IMR-90 (cell line): ENCODE measurements around the gene HMGCL. TPM values are rescaled to one million over a fixed set of nuclear protein-coding genes. Genes with fewer than 3 reads are reported as not detected.
A peak's percentile ranks its signal among the peaks of the same experiment; 100 is the strongest.
"Not testable (repeated sequence)": the region's sequence is repeated elsewhere in the genome, so short reads cannot be mapped to it uniquely, and the experiment has no call there.

Experiments
- ATAC-seq: fragments of 200-7000 bp; cut with Tn5 transposase; 2 replicates; pipeline ENCODE4 v1.9.1; 2020; ENCODE audit warnings: low read depth, mild to moderate bottlenecking, moderate library complexity
- BruUV-seq: library from RNA; stranded (reverse); fragments of 400-500 nt; replicated peaks from 2 replicates; lab custom pipeline; 2021; lab: Mats Ljungman, UMichigan
- CTCF ChIA-PET: fragments of 300-600 bp; formaldehyde crosslinking; extraction: SDS; loops from one replicate; lab custom pipeline; 2021; ENCODE audit warnings: antibody characterized with exemption; lab: Yijun Ruan, JAX
- POLR2A ChIA-PET: fragments of 300-600 bp; sonication (Branson Sonifier 250); formaldehyde crosslinking; loops from one replicate; lab custom pipeline; 2022; ENCODE audit warnings: antibody characterized with exemption; ENCODE audit not compliant: unreplicated experiment; lab: Charles Lee
- DNase-seq: peaks from one replicate; pipeline ENCODE4 v3.0.0; 2013
- H2AFZ ChIP-seq: replicated peaks from 2 replicates; pipeline ENCODE3; 2013; ENCODE audit warnings: low read length, mild to moderate bottlenecking; ENCODE audit not compliant: poor library complexity
- H2AK5ac ChIP-seq: 2 replicates; pipeline ENCODE4 v1.6.1; 2013; ENCODE audit warnings: low read depth, low read length, inconsistent platforms
- H2AK9ac ChIP-seq: replicated peaks from 2 replicates; pipeline ENCODE3; 2013; ENCODE audit warnings: mild to moderate bottlenecking, low read depth, low read length, moderate library complexity; ENCODE audit not compliant: poor library complexity
- H2BK120ac ChIP-seq: 2 replicates; pipeline ENCODE4 v1.6.1; 2013; ENCODE audit warnings: low read depth, low read length, inconsistent platforms
- H2BK15ac ChIP-seq: 3 replicates; pipeline ENCODE4 v1.6.1; 2013; ENCODE audit warnings: low read depth, low read length, inconsistent platforms
- H2BK20ac ChIP-seq: 2 replicates; pipeline ENCODE4 v1.6.1; 2013; ENCODE audit warnings: low read depth, mild to moderate bottlenecking, inconsistent platforms, low read length, moderate library complexity
- H2BK5ac ChIP-seq: 2 replicates; pipeline ENCODE4 v1.6.1; 2013; ENCODE audit warnings: mild to moderate bottlenecking, low read depth, low read length, inconsistent platforms; ENCODE audit not compliant: poor library complexity, severe bottlenecking
- H3K14ac ChIP-seq: replicated peaks from 2 replicates; pipeline ENCODE4 v1.6.1; 2013; ENCODE audit warnings: low read depth, low read length, inconsistent platforms
- H3K18ac ChIP-seq: 2 replicates; pipeline ENCODE4 v1.6.1; 2013; ENCODE audit warnings: low read depth, low read length, control low read depth
- H3K23ac ChIP-seq: 2 replicates; pipeline ENCODE4 v1.6.1; 2013; ENCODE audit warnings: low read depth, low read length, inconsistent platforms
- H3K27ac ChIP-seq: 2 replicates; pipeline ENCODE4 v1.5.1; 2013; ENCODE audit warnings: mild to moderate bottlenecking, control low read depth, low read length; ENCODE audit not compliant: insufficient read depth
- H3K27me3 ChIP-seq: 2 replicates; pipeline ENCODE4 v1.6.1; 2013; ENCODE audit warnings: low read length; ENCODE audit not compliant: control insufficient read depth, insufficient read depth
- H3K36me3 ChIP-seq: 2 replicates; pipeline ENCODE4 v1.6.1; 2013; ENCODE audit warnings: low read length, mixed read lengths; ENCODE audit not compliant: control insufficient read depth, insufficient read depth
- H3K4ac ChIP-seq: 2 replicates; pipeline ENCODE4 v1.6.1; 2013; ENCODE audit warnings: low read depth, low read length, inconsistent platforms
- H3K4me1 ChIP-seq: 2 replicates; pipeline ENCODE4 v1.6.1; 2013; ENCODE audit warnings: low read length, mixed read lengths; ENCODE audit not compliant: control insufficient read depth, insufficient read depth
- H3K4me2 ChIP-seq: 2 replicates; pipeline ENCODE4 v1.6.1; 2013; ENCODE audit warnings: low read depth, mild to moderate bottlenecking, control low read depth, low read length, moderate library complexity
- H3K4me3 ChIP-seq: 2 replicates; pipeline ENCODE4 v1.5.1; 2013; ENCODE audit warnings: low read depth, mild to moderate bottlenecking, control low read depth, low read length, moderate library complexity; ENCODE audit not compliant: insufficient read depth
- H3K56ac ChIP-seq: 2 replicates; pipeline ENCODE4 v1.6.1; 2013; ENCODE audit warnings: low read length, inconsistent platforms; ENCODE audit not compliant: insufficient read depth; ENCODE audit errors: extremely low read depth
- H3K79me1 ChIP-seq, 2 experiments: 2 replicates each; pipeline ENCODE4 v1.6.1; 2013; ENCODE audit warnings: low read length in 2 of 2, inconsistent platforms in 1 of 2, low read depth in 1 of 2
- H3K9ac ChIP-seq: 2 replicates; pipeline ENCODE4 v1.6.1; 2013; ENCODE audit warnings: low read depth, low read length, control low read depth
- H3K9me1 ChIP-seq: 2 replicates; pipeline ENCODE4 v1.6.1; 2013; ENCODE audit warnings: low read length, inconsistent platforms; ENCODE audit not compliant: insufficient read depth
- H3K9me3 ChIP-seq: 2 replicates; pipeline ENCODE4 v1.6.1; 2013; ENCODE audit warnings: low read length; ENCODE audit not compliant: control insufficient read depth, insufficient read depth
- H4K20me1 ChIP-seq: 2 replicates; pipeline ENCODE4 v1.6.1; 2013; ENCODE audit warnings: low read length, inconsistent platforms; ENCODE audit not compliant: insufficient read depth
- H4K5ac ChIP-seq: 2 replicates; pipeline ENCODE4 v1.6.1; 2013; ENCODE audit warnings: mild to moderate bottlenecking, low read depth, low read length, control low read depth
- H4K8ac ChIP-seq, 2 experiments: 2 replicates each; pipeline ENCODE4 v1.6.1; 2013; ENCODE audit warnings: low read depth in 2 of 2, low read length in 2 of 2, control low read depth in 1 of 2, inconsistent platforms in 1 of 2
- H4K91ac ChIP-seq: 2 replicates; pipeline ENCODE4 v1.6.1; 2013; ENCODE audit warnings: low read depth, low read length, inconsistent platforms; ENCODE audit not compliant: insufficient read depth
- CEBPB ChIP-seq: IDR thresholded peaks from 2 replicates; pipeline ENCODE4 v1.6.1; 2012; ENCODE audit warnings: low read depth, low read length, improper control_type of control experiment
- ELK1 ChIP-seq: fragments of 150-350 bp; IDR thresholded peaks from 2 replicates; pipeline ENCODE4 v1.6.1; 2016; ENCODE audit warnings: low read depth, mild to moderate bottlenecking, low read length, moderate library complexity, borderline replicate concordance
- MAFK ChIP-seq: IDR thresholded peaks from 2 replicates; pipeline ENCODE4 v1.6.1; 2012; ENCODE audit warnings: low read depth, low read length, improper control_type of control experiment
- WGBS, 2 experiments: methylation state at CpG; one replicate each; pipeline versions ENCODE4 v1.1.5 to v1.1.7; 2013; ENCODE audit warnings: missing lambda C conversion rate in 2 of 2; ENCODE audit not compliant: insufficient read length in 1 of 2; ENCODE audit errors: extremely low coverage in 2 of 2; 5-methylcytosine and 5-hydroxymethylcytosine counted together
- dilution Hi-C: fragments of 300-500 bp; cut with HindIII; formaldehyde crosslinking; loops from one replicate; pipeline ENCODE4 v1.14.3; 2018; ENCODE audit warnings: low sequenced_read_pairs; ENCODE audit not compliant: unreplicated experiment
- in situ Hi-C: fragments of 300-500 bp; cut with MboI; formaldehyde crosslinking; loops from 3 replicates; pipeline ENCODE4 v1.14.3; 2019; ENCODE audit warnings: low sequenced_read_pairs, inconsistent platforms, mixed read lengths
- intact Hi-C: fragments of 100-400 bp; cut with micrococcal nuclease; formaldehyde crosslinking; loops from 2 replicates; pipeline ENCODE4 v1.10.0; 2022
- polyA plus RNA-seq, 3 experiments: library from polyadenylated mRNA; depleted of rRNA; stranded (reverse); fragments of >200 nt; gene quantifications; 2 replicates each; pipeline ENCODE4 v1.2.3, GENCODE V29; 2012; ENCODE audit warnings: low replicate concordance in 1 of 3
- total RNA-seq: library from RNA; depleted of rRNA; stranded (reverse); fragments of >200 nt; gene quantifications from 2 replicates; pipeline ENCODE4 v1.2.3, GENCODE V29; 2012

Gene HMGCL
- total and polyA plus RNA-seq, 2 of the 4 experiments (the other 2 are of a cell fraction): 30.6 to 33.5 TPM

DNA sequence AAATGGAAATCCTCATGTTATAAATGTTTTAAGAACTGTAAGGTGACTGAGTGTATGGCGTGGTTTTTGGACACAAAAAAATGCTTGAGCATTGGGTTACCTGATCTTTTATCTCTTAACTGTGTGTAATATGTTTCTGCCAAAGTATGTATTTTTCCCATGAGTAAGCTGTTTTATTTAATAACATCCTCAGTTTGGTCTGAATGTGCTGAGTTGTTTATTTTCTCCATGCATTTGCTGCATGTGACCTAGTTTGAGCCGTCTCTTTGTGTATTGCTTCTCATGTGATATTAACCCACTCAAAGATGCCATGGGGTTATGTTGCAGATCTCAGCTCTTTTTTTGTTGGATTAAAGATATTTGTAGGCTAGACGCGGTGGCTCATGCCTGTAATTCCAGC is 40.4 kb downstream of the HMGCL start:
- ATAC-seq: no peak
- peaks cover 22 to 47% of the 10 kb centered on the region in 2 experiments for H3K79me1 ChIP-seq
- H3K23ac ChIP-seq: no peak overlapping the region
- H3K56ac ChIP-seq: no peak overlapping the region
- no peaks in the 10 kb centered on the region for H3K9me1 ChIP-seq
- in situ Hi-C loops (no loop called here), intact Hi-C loops (no loop called here), dilution Hi-C loops (no loop called here)
- CTCF ChIA-PET: interaction anchor here (0.6 to 2.3 kb wide), 2 partner anchors 13 to 125 kb away, joined by 4 to 8 read pairs; no protein-coding TSS in a partner anchor
- no TSS peak for BruUV-seq
- H4K20me1 ChIP-seq: peaks cover 3% of the 10 kb centered on the region; the same call in 1 of the 2 replicates
- no peak overlapping the region for H4K8ac ChIP-seq
- no peaks in the 10 kb centered on the region for H3K27me3 ChIP-seq
- no peak overlapping the region for H4K5ac ChIP-seq
- peaks cover 15% of the 10 kb centered on the region for H3K36me3 ChIP-seq
- WGBS, 2 experiments: no CpG with 5 or more reads among the region's 4 CpGs
- no peak overlapping the region for H2BK120ac ChIP-seq
- no peak overlapping the region for H2BK15ac ChIP-seq
- no peak overlapping the region for H3K18ac ChIP-seq
- no peak overlapping the region for H3K4me3 ChIP-seq
- peaks cover 3% of the 10 kb centered on the region for H3K4me1 ChIP-seq
- no peak overlapping the region for H2BK20ac ChIP-seq
- POLR2A ChIA-PET: no interaction called here
- H2AK5ac ChIP-seq: no peak overlapping the region
- no peak overlapping the region for H3K14ac ChIP-seq
- H2AK9ac ChIP-seq: no peak overlapping the region
- H3K9ac ChIP-seq: no peak overlapping the region
- no peak overlapping the region for H2AFZ ChIP-seq
- H2BK5ac ChIP-seq: no peak overlapping the region
- DNase-seq: no peak
- no peak overlapping the region for H3K4me2 ChIP-seq
- no peak overlapping the region for H3K4ac ChIP-seq
- H4K91ac ChIP-seq: no peak overlapping the region
- TF ChIP-seq MAFK: peak; percentile 46; the same call in 1 of the 2 replicates
- TF ChIP-seq CEBPB: no peak
- TF ChIP-seq ELK1: no peak
- H3K9me3 ChIP-seq: no peaks in the 10 kb centered on the region
- no peak overlapping the region for H3K27ac ChIP-seq

GRCh38 chr1:23783141-23783540 is 42.1 kb downstream of the HMGCL start:
- H2AK5ac ChIP-seq, BruUV-seq, H4K91ac ChIP-seq, DNase-seq, H4K8ac ChIP-seq, in situ Hi-C loops, H3K18ac ChIP-seq, H3K4me1 ChIP-seq, H2AK9ac ChIP-seq, H3K4me2 ChIP-seq, H3K23ac ChIP-seq, H3K9ac ChIP-seq, dilution Hi-C loops, H3K4ac ChIP-seq, H2BK120ac ChIP-seq, POLR2A ChIA-PET, intact Hi-C loops, H3K9me3 ChIP-seq, H3K56ac ChIP-seq, H4K5ac ChIP-seq, H3K4me3 ChIP-seq, H2AFZ ChIP-seq, H2BK5ac ChIP-seq, H3K9me1 ChIP-seq, H3K27me3 ChIP-seq, H2BK20ac ChIP-seq, ATAC-seq, H3K27ac ChIP-seq, H3K14ac ChIP-seq, H2BK15ac ChIP-seq: not testable (repeated sequence)
- peaks cover 28 to 59% of the 10 kb centered on the region in 2 experiments for H3K79me1 ChIP-seq
- peaks cover 15% of the 10 kb centered on the region; the same call in 1 of the 2 replicates for H4K20me1 ChIP-seq
- CTCF ChIA-PET: interaction anchor here (0.6 to 2.3 kb wide), 2 partner anchors 11 to 120 kb away, joined by 3 to 8 read pairs; no protein-coding TSS in a partner anchor
- H3K36me3 ChIP-seq: peaks cover 15% of the 10 kb centered on the region
- no CpG with 5 or more reads among the region's 11 CpGs for WGBS, 2 experiments
